COR-L47 (cell line): ENCODE measurements around the gene GALNT16.
A peak's percentile ranks its signal among the peaks of the same experiment; 100 is the strongest.
"Not testable (repeated sequence)": the region's sequence is repeated elsewhere in the genome, so short reads cannot be mapped to it uniquely, and the experiment has no call there.

ENCODE experiments used
- DNase-seq: peaks from one replicate; lab custom pipeline; 2025; lab: John Stamatoyannopoulos, UW

The GALNT16 gene

DNA sequence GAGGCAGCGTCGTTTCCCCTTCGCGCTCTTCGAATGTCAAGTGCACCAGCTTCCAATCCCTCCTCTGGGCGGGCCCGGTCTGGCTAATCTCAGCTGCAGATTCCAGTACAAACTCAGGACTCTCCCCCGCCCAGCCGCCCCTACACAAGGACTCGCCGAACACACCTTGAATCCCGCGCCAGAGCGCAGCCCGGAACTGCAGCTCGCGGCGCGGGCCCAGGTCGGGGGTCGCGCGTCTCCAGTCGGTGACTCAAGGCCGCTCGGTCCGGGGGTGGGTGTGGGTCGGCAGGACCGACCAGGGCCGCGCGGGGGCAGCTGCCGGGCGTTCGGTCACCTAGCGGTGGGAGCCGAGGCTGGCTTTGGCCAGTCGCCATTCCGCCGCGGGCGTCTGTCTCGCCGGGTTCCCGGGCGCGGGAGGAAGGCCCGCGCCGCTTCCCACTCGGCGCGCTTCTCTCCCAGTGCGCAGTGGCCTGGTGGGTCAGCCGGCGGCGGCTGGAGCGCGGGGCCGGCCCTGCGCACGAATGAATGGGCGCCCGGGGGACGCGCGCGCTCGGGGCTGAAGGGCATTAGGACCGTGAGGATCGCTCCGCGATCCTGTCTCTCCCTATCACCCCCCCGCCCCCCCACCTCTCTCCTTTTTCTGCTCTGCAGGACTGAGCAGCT, at the start of gene GALNT16:
TSS of gene GALNT16 (plus strand) at position 632 of the 663 bp plus-strand sequence. CDS start 133 bp downstream, outside the sequence.
- DNase-seq = peak; percentile 48

DNA sequence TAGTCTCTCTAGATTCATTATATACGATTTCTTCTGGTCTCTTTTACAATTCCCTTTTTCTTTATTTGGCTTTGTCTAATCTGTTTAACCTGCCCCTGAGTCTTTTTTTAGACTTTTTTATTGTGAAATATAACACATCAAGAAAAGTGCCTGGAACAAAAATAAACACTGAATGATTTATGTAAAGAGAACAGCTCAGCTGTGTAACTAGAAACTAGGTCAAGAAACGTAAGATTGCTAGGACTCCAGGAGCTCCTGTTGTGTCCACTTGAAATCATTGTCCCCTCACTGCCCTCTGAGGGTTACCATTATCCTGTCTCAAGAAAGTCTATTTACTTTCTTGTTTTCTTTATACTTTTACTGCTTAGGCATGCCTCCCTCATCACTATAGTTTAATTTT, 45.6 kb upstream of the GALNT16 start:
- no peak for DNase-seq

DNA sequence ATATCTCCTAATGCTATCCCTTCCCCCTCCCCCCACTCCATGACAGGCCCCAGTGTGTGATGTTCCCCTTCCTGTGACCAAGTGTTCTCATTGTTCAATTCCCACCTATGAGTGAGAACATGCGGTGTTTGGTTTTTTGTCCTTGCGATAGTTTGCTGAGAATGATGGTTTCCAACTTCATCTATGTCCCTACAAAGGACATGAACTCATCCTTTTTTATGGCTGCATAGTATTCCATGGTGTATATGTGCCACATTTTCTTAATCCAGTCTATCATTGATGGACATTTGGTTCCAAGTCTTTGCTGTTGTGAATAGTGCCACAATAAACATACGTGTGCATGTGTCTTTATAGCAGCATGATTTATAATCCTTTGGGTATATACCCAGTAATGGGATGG, 42.3 kb upstream of the GALNT16 start:
- DNase-seq = not testable (repeated sequence)

DNA sequence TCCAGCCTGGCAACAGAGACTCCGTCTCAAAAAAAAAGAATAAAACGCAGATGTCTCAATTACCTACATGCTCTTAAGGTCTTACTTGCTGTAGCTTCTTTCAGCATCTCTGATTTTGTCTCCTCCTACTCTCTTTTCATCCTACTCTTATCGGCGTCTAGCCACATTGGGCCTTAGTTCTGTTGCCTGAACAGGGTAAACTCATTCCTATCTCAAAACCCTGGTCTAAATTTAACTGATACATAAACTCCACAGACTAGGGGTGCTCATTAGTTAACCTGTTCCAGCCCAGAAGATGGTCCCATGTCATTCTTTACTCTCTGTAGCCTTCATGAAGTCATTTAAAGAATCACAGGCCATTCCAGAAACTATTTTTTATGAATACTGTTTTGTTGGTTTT, 35.0 kb upstream of the GALNT16 start:
- no peak for DNase-seq

DNA sequence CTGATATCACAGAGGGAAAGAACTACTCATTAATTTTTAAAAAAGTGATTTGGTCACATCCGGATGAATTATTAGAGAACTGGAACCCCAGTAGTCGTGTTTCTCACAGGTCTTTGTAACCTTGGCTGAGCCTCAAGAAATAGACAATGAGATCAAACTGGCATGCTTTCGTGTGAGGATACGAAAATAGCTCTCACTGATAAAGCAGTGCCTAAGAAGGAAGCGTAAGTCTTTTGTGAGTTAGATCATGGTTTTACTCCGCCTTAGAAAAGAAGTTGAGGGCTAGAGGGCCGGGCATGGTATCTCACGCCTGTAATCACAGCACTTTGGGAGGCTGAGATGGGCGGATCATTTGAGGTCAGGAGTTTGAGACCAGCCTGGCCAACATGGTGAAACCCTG, 33.8 kb upstream of the GALNT16 start:
- DNase-seq = no peak

DNA sequence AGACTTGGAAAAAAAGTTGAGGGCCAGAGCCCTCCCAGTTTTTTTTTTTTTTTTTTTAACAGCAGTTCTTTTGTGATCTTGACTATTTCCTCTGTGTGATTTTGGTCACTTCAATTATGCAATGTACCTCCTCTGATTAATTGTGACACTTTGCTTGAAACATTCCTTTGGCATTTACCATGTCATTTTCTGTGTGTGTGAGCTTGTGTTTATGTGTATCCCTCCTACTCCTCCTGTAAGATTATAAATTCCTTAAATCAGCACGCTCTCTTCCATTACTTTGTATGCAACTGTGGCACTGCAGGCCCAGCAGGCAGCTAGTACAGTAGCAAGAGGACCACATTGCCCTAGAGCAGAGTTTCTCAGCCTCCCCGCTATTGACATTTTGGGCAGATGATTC, 33.2 kb upstream of the GALNT16 start:
- DNase-seq = no peak

DNA sequence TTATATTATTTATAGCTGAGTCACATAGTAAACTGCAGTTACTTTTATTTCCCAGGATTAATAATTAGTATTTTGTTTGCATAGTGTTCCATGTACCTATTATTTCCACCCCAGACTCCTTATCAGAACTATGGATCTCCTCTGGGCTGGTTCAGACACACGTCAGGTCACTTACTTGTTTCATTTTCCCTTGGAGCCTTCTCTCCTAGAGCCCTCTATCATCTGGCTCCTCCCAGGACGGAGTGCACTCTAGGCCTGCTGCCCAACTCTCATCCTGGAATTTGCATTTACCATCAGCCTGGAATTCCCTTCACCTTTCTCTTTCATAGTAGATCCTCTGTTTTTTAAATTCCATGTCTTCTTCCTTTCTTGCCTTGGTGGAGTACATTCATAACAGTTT, 28.5 kb upstream of the GALNT16 start:
- no peak for DNase-seq

DNA sequence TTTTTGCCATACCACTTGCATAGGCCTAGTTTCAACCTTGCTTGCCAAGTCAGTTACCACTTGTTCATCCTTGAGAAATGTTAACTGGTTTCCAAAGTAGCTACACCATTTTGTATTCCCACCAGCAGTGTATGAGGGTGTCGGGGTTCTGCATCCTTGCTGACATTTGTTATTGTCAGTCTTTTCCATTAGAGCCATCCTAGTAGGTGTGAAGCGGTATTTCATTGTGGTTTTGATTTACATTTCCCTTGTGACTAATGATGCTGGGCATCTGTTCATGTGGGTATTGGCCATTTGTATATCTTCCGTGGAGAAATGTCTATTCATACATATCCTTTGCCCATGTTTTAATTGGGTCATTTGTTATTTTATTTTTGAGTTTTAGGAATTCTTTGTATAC, 27.6 kb upstream of the GALNT16 start:
- no peak for DNase-seq

DNA sequence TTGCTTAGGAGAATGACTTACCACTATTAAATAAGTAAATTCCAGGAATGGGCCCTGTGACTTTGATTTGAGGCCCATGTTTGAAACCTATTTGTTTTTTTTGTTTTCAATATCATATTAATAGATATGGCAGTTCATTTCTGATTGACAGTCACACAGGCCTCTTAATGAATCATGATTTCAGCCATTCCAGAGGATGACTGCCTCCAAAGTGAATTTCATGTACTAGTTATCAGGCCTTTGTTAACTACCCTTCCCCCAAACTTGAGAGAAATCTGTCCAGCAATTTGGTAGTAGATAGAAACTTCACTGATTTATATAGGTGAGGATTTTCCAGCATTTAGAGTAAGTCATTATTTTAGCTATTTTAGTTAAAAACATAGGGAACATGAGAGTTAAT, 25.9 kb upstream of the GALNT16 start:
- DNase-seq = no peak

DNA sequence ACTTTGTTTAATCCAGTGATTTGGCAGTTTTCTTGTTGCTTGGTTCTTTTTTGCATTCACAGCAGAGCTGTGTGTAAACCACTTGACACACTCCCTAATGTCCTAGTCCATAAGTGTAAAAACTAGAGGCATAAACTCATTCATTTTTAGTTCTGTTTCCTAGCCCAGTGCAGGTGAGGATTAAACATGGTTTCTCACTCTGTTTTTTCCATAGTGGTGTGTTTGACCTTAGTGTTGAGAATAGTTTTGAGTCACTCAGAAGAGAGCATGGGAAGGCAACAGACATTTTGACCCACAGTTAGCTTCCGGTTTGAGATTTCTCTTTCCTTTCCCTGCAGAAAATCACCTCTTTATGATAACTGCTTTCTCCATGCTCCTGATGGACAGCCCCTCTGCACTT, 24.2 kb upstream of the GALNT16 start:
- no peak for DNase-seq

DNA sequence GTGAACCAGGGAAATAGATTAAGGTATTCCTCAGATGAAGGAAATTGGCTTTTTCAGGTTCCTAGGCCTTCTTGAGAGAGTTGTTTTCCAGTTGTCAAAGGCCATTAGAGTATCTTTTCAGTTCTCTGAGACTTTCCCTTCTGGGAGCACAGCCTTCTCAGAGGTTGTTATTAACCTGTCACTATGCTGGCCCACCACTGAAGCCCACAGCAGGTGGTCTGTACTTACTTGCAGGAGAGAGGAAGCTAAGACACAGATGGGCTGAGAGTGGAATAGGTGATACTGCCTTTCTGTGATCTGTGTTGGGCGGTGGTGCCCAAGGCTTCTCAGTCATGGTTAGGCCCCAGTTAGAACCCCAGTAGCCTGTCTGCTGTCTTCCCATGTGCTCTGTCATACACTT, 22.8 kb upstream of the GALNT16 start:
- no peak for DNase-seq

DNA sequence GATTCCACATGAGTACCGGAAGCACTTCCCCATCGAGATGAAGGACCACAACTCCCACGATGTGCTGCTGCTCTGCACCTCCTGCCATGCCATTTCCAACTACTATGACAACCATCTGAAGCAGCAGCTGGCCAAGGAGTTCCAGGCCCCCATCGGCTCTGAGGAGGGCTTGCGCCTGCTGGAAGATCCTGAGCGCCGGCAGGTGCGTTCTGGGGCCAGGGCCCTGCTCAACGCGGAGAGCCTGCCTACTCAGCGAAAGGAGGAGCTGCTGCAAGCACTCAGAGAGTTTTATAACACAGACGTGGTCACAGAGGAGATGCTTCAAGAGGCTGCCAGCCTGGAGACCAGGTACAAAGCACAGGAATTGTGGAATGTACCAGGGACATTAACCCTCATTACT, 22.4 kb upstream of the GALNT16 start:
- DNase-seq = no peak

DNA sequence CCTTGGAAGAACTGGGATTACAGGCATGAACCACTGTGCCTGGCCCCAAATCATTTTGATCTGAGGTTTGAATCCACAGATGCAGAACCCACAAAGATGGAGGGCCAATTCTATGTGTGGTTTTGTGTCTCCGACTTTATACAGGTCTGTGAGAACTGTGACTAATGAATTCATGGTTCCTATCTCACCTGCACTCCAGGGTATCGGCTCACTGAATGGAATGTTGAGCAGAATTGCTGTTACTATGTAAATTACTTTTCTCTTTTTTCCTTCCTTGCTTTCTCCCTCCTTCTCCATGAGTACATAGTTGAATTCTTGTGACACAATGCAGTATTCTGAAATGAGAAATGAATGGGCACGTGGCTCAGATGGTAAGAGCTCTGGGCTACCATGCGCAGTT, 21.1 kb upstream of the GALNT16 start:
- DNase-seq = no peak

DNA sequence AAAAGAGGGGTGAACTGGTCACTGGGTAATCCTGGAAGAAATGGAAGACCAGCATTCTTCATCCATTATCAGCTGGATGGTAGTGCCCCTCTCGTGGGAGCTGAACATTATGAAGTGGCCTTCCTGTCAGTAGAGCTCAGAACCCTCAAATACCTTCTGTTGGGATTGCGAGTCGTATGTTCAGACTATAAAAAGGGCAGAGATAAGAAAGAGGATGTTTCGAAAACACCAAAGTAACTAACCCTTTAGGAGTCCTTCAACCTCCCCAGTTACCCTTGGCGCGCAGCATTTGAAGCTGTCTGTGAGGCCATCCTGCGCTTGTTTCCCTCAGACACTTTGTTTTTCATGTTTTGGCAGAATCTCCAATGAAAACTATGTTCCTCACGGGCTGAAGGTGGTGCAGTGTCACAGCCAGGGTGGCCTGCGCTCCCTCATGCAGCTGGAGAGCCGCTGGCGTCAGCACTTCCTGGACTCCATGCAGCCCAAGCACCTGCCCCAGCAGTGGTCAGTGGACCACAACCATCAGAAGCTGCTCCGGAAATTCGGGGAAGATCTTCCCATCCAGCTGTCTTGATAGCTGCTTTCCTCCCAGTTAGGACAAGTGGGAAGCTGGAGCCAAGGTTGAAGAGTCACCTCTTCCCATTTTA, 19.3 kb upstream of the GALNT16 start:
- no peak for DNase-seq

DNA sequence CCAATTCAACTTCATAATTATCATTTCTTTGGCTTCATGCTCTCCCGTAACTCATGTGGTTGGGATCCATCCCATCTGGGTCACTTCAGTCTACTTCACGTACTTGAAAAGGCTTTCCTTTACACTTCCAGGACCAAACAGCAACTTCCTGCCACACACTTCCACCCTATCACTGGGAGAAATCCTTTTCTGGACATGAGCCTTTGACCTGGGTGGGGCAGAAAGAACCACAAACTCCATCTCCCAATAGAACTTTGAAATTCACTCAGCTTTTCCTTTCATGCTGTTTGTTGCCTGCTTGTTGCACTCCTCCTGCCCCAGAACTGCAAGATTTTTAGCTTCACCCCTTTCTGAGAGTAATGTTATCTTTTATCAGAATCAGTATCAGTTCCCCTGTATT, 18.4 kb upstream of the GALNT16 start:
- no peak for DNase-seq

DNA sequence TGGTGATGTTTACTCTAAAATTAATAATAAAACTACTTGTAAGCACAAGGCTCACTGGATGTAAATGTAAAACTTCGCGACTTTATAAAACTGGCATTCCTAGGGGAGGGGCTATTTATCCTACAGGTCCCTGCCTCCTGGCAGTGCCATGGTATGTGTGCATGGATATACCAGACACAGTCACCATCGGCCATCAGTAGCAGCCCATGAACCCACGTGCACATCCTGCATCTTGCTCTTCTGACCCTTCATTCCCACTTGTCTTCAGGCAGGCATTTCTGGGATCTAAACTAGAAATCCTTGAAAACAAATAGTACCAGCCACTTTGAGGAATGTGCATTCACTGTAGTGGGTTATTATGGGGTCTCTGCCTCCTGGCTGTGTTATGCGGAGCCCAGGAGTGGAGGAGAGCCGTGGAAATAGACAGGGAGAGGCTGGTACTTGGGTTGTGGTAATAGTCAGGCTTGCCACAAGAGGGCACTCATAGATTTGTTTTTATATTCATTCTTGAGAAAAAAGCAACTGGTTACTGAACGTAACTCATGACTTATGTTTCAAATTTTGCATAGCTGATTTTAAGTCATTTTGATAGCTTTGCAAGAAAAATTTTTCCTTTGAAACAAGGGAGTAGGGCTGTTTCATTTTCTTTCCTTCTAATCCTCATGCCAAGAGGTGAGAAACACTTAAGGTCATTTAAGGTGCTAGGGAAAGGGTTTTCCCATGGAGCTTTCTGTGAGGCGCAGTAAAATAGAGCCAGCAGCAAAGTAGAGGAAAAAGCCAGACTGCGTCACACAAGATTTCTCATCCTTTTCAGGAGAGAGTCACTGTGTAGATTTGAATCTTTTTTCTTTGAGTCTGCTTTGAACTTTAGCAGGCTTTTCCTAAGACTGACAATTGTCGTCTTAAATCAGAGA, 17.4 kb upstream of the GALNT16 start:
- DNase-seq = peak; percentile 36

DNA sequence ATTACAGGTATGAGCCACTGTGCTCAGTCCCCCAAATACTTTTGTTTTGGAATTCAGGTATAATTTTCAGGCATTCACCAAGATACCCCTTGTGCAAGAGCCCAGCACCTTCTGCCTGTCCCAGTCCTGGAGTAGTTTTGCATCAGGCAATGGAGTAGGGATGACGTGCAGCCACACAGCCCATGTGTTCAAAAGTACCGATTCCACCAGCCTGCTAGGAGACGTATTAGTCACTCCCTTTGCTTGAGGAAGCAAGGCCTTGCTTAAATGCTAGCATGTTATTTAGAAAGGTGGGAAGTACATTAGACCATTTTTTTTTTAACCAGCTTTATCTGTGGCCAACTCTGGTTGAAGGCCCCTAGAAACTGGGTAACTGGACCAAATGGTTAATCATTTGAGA, 15.0 kb upstream of the GALNT16 start:
- DNase-seq = no peak

DNA sequence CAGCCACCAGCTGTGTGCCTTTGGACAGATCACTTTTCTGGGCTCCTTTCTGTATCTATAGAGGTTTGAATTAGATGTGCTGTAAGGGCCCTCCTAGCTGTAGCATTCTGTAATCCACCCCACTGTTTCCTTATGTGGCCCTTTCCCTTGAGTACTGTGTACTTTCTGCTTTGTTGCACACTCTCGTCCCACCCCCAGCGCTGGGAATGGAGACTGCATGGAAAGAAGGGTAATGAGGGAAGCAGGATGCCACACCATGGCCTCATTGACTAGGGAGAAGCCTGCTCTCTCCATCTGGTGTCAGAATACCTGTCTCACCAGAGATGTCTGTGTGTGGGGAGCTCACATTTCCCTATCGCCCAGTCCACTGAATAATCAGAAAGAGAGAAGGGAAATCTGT, 13.6 kb upstream of the GALNT16 start:
- DNase-seq = no peak

DNA sequence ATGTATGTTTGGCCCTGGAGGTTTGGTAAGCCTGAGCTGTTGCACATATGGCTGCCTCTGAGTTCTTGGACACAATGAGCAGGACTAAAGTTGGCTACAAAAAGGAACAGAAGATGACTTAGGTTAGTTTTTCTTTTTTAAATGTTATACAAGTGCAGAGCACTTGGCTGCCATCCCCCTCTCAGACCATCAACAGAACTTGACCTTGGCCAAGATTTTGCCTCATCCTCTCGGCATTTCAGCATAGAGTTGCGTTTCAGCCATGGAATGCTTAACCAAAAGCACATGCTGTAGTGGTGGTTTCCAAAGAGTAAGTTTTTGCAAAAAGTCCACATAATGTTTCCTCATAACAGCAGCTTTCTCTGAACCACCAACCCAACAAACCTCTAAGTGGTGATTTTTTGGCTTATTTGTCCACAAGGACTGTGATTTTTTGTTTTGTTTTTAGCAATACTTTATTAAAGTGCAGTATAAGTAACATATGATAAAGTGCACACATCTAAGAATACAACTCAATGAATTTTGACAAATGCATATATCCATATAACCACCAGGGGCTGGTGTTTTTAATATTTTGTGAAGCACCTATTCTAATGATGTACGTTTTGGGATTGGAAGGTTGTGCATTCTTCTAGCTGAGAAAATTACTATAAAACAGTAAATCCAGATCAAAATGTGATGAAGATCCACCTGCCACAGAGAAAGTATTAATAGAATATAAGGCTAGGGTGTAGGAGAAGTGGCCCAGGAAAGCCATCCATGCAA, 12.1 kb upstream of the GALNT16 start:
- peak; percentile 7 for DNase-seq

DNA sequence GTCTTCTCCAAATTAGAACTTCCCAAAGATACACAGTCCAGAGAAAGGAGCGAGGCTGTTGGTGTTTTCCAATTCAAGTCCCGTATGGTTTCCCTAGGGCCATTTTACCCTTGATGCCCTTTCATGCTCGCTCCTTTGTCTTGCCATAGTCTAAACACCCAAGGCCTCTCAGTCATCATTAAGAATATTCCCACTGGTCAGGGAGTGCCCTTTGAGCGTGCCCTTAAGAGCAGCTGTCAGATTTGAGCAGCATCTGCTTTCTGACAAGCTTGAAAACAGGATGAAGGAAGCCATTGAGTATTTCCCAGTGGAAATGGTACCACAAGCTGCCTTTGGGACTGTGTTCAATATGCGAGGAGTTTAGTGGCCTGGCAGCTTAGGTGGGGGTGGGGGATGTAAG, 10.4 kb upstream of the GALNT16 start:
- DNase-seq = no peak

DNA sequence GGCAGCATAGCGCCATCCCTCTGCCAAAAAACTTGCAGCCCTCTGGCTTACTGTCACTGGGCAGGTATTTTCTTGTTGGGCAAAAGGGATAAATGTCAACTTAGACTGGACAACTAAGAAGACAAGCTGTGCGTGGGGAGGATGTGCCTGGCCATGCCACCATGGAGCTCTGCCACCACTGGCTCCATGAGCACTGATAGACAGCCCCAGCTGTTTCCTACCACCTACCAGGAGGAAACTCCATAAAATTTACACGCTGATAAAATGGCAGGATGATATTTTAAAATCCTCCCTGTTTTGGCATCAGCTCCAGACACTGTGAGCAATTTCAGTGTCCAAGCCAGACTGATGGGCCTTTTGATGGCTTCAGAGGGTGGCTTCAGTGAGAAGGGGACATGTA, 7.1 kb upstream of the GALNT16 start:
- DNase-seq = no peak

DNA sequence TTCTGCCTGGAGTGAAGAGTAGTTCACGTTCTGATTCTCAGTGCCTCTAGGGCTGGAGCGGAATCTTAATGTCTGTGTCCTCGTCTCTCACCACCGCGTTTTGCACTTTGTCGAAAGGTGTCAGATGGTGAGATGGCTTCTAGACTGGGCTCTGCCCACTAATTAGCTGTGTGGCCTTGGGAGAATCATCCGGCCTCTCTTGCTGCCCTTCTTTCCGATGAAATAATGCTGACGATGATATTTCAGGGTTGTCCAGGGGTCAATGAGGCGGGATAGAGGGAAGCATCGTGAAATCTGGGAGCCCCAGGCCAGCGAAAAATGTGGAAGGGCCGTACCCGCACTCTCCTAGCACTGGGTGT, 811 bp upstream of the GALNT16 start:
- DNase-seq = no peak
